Upper lobe of left lung (tissue), 6 donors: Measurements from ENCODE around the gene DEPP1. TPM values are rescaled to one million over a fixed set of nuclear protein-coding genes. Genes with fewer than 3 reads are reported as not detected.
A peak's percentile ranks its signal among the peaks of the same experiment; 100 is the strongest.

Experiments used
- ATAC-seq, 2 donors: fragments of 200-7000 bp; cut with Tn5 transposase; one replicate each; pipeline ENCODE4 v1.9.1; 2022; ENCODE audit warnings: mild to moderate bottlenecking in 2 of 2, moderate library complexity in 2 of 2; ENCODE audit not compliant: low FRiP score in 2 of 2
- DNase-seq, 2 donors: peaks; one replicate each; pipeline ENCODE4 v3.0.0-alpha.2; 2019 to 2020
- H3K27ac ChIP-seq, 4 donors: fragments of 200-600 bp; sonication (generic); one replicate each; pipeline ENCODE4 v1.5.1; 2016 to 2019
- H3K27me3 ChIP-seq, 4 donors: fragments of 200-600 bp; sonication (generic); one replicate each; pipeline ENCODE4 v1.5.1; 2017 to 2019
- H3K36me3 ChIP-seq, 4 donors: fragments of 200-600 bp; sonication (generic); one replicate each; pipeline ENCODE4 v1.5.1; 2016 to 2019
- H3K4me1 ChIP-seq, 4 donors: fragments of 200-600 bp; sonication (generic); one replicate each; pipeline ENCODE4 v1.5.1; 2018 to 2019
- H3K4me3 ChIP-seq, 4 donors: fragments of 200-600 bp; sonication (generic); one replicate each; pipeline ENCODE4 v1.5.1; 2017 to 2019; ENCODE audit warnings: mild to moderate bottlenecking in 2 of 4, moderate library complexity in 1 of 4
- H3K9me3 ChIP-seq, 4 donors: fragments of 200-600 bp; sonication (generic); one replicate each; pipeline ENCODE4 v1.5.1; 2018 to 2019
- EP300 ChIP-seq, 4 donors: sonication (generic); formaldehyde crosslinking; IDR thresholded peaks; one replicate each; pipeline ENCODE4 v1.5.1; 2017; ENCODE audit warnings: antibody characterized with exemption in 4 of 4, control low read depth in 2 of 4
- POLR2A ChIP-seq, 4 donors: fragments of 450-650 bp; IDR thresholded peaks; one replicate each; pipeline ENCODE4 v1.5.1; 2016 to 2017; ENCODE audit warnings: antibody characterized with exemption in 4 of 4, mild to moderate bottlenecking in 2 of 4
- POLR2AphosphoS5 ChIP-seq, 2 donors: sonication (generic); formaldehyde crosslinking; IDR thresholded peaks; one replicate each; pipeline ENCODE4 v1.5.1; 2017; ENCODE audit warnings: antibody characterized with exemption in 2 of 2
- WGBS, 2 donors: methylation state at CpG; one replicate each; pipeline ENCODE4 v1.1.5; 2017 to 2018; 5-methylcytosine and 5-hydroxymethylcytosine counted together
- total RNA-seq, 6 donors: library from RNA; depleted of rRNA in 4 of 6; stranded (reverse); fragments of >200 nt in 4 of 6; gene quantifications; one replicate each; pipeline versions ENCODE4 v1.1.0 to v1.2.1, GENCODE V29; 2016 to 2021
- TF ChIP-seq, protein P1 (sequence below), 6 experiments: fragments of 450-650 bp in 4 of 6; fragments of 200-600 bp in 2 of 6; sonication (generic) in 2 of 6; IDR thresholded peaks; one replicate each; pipeline ENCODE4 v1.5.1; 2016 to 2019; ENCODE audit warnings: antibody characterized with exemption in 6 of 6
- donor health status: DM: no; HTN: no; CAD: no; lungs with moderate emphysema.
- donor health status: DM: no; HTN: yes; CAD: no; lungs with severe emphysema.

The DEPP1 gene
- total RNA-seq, 6 donors from 2014 or later = 42.0 to 405 (median 95.6) TPM

DNA sequence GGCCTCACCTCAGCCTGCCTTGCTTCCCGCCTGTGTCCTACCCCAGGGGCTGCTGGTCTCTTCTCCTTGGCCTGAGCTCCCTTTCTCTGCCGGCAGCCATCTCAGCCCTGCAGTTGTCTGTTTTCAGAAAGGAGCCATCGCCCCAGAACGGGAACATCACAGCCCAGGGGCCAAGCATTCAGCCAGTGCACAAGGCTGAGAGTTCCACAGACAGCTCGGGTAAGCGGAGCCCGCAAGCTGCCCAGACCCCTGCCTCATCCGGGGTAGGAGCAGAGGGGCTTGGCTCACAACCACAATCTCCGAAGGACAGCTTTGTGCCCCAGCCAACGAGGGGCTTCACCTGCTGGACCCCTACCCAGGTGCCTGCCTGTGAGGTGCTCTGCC lies 5.3 kb upstream of the DEPP1 start:
- WGBS, 2 donors = 91 to 96% methylated on average over 4 to 10 of the region's 10 CpGs
- peak in 1 of 2 donors; percentile 11 for DNase-seq
- Histone ChIP-seq H3K27me3 (no peaks in the 10 kb centered on the region), H3K9me3 (no peaks in the 10 kb centered on the region), H3K36me3 (peaks cover 0 to 27% (median 6%) of the 10 kb centered on the region in 4 donors), H3K4me1 (peaks cover 55 to 85% (median 69%) of the 10 kb centered on the region in 4 donors), H3K27ac (peak overlapping the region; percentile 67 to 78 (median 76)), H3K4me3 (no peak overlapping the region)
- TF ChIP-seq EP300 (IDR thresholded peaks at IDR 0.05) (no peak), POLR2AphosphoS5 (IDR thresholded peaks at IDR 0.05) (no peak), POLR2A (IDR thresholded peaks at IDR 0.05) (no peak)
- TF ChIP-seq, protein P1, sequence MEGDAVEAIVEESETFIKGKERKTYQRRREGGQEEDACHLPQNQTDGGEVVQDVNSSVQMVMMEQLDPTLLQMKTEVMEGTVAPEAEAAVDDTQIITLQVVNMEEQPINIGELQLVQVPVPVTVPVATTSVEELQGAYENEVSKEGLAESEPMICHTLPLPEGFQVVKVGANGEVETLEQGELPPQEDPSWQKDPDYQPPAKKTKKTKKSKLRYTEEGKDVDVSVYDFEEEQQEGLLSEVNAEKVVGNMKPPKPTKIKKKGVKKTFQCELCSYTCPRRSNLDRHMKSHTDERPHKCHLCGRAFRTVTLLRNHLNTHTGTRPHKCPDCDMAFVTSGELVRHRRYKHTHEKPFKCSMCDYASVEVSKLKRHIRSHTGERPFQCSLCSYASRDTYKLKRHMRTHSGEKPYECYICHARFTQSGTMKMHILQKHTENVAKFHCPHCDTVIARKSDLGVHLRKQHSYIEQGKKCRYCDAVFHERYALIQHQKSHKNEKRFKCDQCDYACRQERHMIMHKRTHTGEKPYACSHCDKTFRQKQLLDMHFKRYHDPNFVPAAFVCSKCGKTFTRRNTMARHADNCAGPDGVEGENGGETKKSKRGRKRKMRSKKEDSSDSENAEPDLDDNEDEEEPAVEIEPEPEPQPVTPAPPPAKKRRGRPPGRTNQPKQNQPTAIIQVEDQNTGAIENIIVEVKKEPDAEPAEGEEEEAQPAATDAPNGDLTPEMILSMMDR (IDR thresholded peaks at IDR 0.05) = no peak
- no peak for ATAC-seq

DNA sequence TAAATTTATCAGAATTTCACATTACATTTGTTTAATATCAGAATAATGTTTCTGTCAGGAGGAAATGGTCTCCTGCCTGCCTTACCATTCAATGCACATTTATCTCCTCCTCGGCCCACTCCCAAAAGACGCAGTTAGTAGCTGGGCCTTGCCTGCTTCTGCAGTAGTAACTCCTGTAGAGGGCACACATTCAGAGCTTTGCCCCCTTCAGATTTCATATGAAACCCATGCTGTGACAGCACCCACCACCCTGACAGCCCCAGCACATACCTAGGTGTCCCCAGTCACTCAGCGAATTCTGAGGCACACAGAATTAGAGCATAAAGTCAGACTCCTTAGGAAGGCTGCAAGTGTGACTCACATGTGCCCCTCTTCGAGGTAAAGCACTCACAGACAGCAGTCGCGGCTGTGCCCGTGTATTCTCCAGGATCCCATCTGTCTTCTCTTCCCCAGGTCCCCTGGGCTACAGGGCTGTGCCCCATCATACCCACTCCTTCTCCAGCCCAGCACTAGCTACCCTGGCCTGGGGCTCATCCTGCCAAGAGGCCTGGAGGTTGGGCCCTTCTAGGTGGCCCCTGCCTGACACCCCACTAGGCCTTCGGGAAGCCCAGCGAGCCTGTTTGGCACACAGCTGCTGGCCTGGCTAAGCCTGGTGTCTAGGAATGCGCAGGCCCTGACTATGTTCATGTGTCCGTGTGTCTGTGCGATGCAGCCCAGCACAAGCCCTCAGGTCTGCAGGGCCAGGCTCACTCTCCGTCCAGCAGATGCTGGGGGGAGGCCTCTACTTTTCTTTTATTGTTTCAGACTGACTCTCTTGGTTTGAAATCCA lies 4.7 kb upstream of the DEPP1 start:
- H3K27ac ChIP-seq = peak overlapping the region in 3 of 4 donors; percentile 67 to 78 (median 75)
- WGBS, 2 donors = 87 to 93% methylated on average over 12 to 13 of the region's 13 CpGs
- DNase-seq = peak in 1 of 2 donors; percentile 18

GRCh38 chr10:44982496-44982895 lies 3.9 kb upstream of the DEPP1 start:
- TF ChIP-seq, protein P1 (IDR thresholded peaks at IDR 0.05) = no peak
- no peak for TF ChIP-seq POLR2AphosphoS5 (IDR thresholded peaks at IDR 0.05)
- no peak for TF ChIP-seq POLR2A (IDR thresholded peaks at IDR 0.05)
- TF ChIP-seq EP300 (IDR thresholded peaks at IDR 0.05) = no peak
- Histone ChIP-seq H3K4me3 (no peak overlapping the region), H3K27ac (peak overlapping the region; percentile 69 to 92 (median 88)), H3K27me3 (no peaks in the 10 kb centered on the region), H3K9me3 (no peaks in the 10 kb centered on the region), H3K36me3 (peaks cover 0 to 29% (median 7%) of the 10 kb centered on the region in 4 donors), H3K4me1 (peaks cover 64 to 95% (median 74%) of the 10 kb centered on the region in 4 donors)
- ATAC-seq (no peak), DNase-seq (peak in 1 of 2 donors; percentile 19)
- WGBS, 2 donors = 91 to 93% methylated on average over 3 to 9 of the region's 9 CpGs

More for the DNA sequence above, 4.7 kb upstream of the DEPP1 start:
- peaks cover 59 to 91% (median 72%) of the 10 kb centered on the region in 4 donors for H3K4me1 ChIP-seq
- no peak for ATAC-seq
- H3K27me3 ChIP-seq = no peaks in the 10 kb centered on the region
- H3K9me3 ChIP-seq = no peaks in the 10 kb centered on the region
- H3K36me3 ChIP-seq = peaks cover 0 to 25% (median 6%) of the 10 kb centered on the region in 4 donors
- H3K4me3 ChIP-seq = no peak overlapping the region
- TF ChIP-seq EP300 (IDR thresholded peaks at IDR 0.05) (no peak), POLR2A (IDR thresholded peaks at IDR 0.05) (no peak)

GRCh38 chr10:44982114-44982460 lies 3.5 kb upstream of the DEPP1 start:
- DNase-seq = peak; percentile 39 to 74
- no peak overlapping the region for H3K4me3 ChIP-seq
- 77 to 84% methylated on average over 3 to 9 of the region's 9 CpGs for WGBS, 2 donors

GRCh38 chr10:44981172-44982113 lies 2.8 kb upstream of the DEPP1 start:
- no peaks in the 10 kb centered on the region for H3K27me3 ChIP-seq
- peak overlapping the region; percentile 69 to 92 (median 88) for H3K27ac ChIP-seq
- TF ChIP-seq, protein P1 (IDR thresholded peaks at IDR 0.05) = no peak
- TF ChIP-seq EP300 (IDR thresholded peaks at IDR 0.05) (no peak), POLR2AphosphoS5 (IDR thresholded peaks at IDR 0.05) (peak in 1 of 2 donors; percentile 13), POLR2A (IDR thresholded peaks at IDR 0.05) (no peak)
- peaks cover 0 to 39% (median 12%) of the 10 kb centered on the region in 4 donors for H3K36me3 ChIP-seq
- ATAC-seq = peak in 1 of 2 donors; percentile 69
- H3K9me3 ChIP-seq = no peaks in the 10 kb centered on the region
- WGBS, 2 donors = 65% methylated on average over 11 of the region's 11 CpGs
- peaks cover 69 to 93% (median 76%) of the 10 kb centered on the region in 4 donors for H3K4me1 ChIP-seq
- peak in 1 of 2 donors; percentile 29 for DNase-seq
- H3K4me3 ChIP-seq = no peak overlapping the region

More at GRCh38 chr10:44982114-44982460, 3.5 kb upstream of the DEPP1 start:
- H3K27me3 ChIP-seq = no peaks in the 10 kb centered on the region
- H3K9me3 ChIP-seq = no peaks in the 10 kb centered on the region
- no peak for TF ChIP-seq POLR2A (IDR thresholded peaks at IDR 0.05)
- TF ChIP-seq EP300 (IDR thresholded peaks at IDR 0.05) = peak in 1 of 4 donors; percentile 46
- peak in 1 of 2 donors; percentile 47 for TF ChIP-seq POLR2AphosphoS5 (IDR thresholded peaks at IDR 0.05)
- H3K4me1 ChIP-seq = peaks cover 68 to 92% (median 76%) of the 10 kb centered on the region in 4 donors
- no peak for ATAC-seq
- peak overlapping the region; percentile 69 to 92 (median 88) for H3K27ac ChIP-seq
- peaks cover 0 to 33% (median 10%) of the 10 kb centered on the region in 4 donors for H3K36me3 ChIP-seq
